ENCODE results near the gene RIMS1.
"Not testable (repeated sequence)": the region's sequence is repeated elsewhere in the genome, so short reads cannot be mapped to it uniquely, and the experiment has no call there.

Gene RIMS1

DNA sequence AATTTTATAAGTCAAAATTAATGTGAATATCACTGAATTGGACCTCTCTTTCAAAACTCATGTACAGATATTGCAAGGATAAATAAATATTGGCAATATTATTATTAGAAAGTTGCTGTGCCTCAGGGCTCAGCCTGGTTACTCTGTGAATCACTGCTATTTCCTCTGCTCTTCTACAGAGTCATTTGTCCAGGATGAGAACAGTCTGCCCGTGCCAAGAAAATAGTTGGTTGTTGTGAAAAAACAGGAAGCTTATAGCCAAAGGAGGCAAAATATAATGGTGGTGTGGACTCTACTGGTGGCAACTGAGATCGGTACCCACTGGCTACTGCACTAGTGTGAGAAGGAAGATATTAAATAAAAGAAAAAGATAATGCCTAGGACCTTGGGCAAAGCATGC is 93.6 kb downstream of the RIMS1 start:
- no peak for DNase-seq

DNA sequence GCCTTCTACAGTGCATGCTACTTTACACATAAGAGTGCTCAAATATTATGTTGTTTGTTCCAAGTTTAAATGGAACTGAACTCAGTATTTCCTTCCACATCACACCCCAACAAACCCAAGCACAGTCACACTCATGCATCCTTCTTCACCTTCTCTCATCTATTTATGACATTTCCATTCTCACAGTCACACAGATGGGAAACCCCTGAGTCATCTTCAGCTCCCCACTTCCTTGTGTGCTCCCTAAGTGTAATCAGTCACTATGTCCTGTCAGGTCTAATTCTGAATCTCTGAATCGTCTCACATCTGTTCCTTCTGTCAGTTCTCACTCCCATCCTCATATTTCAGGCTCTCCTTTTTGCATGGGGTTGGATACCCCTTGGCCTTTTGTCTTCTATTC is 96.0 kb downstream of the RIMS1 start:
- DNase-seq: no peak

DNA sequence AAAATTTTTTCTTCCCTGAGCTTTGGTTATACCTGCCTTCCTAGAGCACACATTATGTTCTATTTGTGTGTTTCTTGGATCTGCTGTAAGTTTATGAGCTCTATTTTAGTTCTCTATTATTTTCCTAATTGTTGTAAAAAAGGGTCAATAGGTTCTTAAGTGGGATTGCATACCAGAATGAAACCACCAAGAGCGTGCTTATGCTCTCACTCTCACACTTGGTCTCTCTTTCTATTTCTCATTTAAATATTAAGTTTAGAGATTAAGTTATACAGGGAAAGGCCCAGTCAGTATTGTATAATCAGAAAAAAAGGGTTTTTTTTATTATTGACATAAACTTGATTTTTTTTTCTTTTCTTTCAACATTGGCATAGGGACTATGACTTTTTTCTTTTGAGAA is 96.8 kb downstream of the RIMS1 start:
- DNase-seq: no peak

DNA sequence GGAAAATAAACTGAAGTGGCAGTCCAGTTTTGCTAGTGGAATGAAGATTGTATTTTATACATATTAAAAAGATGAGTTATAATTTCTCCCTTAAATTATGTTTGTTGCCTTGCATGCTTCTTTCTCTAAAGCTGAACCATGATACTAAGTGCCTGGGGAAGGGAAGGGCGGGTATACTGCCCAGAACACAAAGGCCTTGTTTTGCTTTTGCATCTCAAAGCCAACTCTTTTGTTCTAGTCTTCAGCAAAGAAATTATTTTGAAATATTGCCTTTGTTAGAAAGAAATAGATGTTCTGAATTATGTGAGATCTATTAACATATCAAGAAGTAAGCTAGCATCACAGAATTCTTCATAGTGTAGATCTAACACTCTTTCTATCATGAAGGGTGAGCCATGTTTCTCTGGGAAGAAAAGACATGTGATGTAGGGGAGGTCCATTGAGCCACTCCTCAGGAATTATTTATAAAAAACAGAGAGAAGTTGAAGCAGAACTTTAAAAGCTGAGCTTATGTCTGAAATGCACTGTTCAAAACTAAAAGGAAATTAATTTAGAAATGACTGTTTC is 108.4 kb downstream of the RIMS1 start:
- DNase-seq: no peak

DNA sequence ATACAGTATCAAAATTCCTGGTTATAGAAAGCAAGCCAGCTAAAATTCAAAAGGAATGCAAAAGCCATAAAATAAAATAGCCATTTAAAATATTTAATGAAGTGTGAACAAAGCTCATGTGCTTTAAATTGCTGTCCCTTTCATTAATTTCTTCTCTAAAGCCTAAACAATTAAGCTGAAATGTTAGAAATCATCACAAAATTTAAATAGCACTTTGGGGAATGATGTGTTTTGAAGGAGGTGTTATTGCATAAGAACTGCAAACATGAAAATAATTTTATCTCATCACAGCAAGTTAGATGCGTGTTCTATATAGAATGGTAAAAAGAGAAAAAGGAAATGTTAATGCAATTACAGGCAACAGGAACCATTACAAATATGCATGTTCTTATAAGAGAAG is 111.0 kb downstream of the RIMS1 start:
- no peak for DNase-seq

DNA sequence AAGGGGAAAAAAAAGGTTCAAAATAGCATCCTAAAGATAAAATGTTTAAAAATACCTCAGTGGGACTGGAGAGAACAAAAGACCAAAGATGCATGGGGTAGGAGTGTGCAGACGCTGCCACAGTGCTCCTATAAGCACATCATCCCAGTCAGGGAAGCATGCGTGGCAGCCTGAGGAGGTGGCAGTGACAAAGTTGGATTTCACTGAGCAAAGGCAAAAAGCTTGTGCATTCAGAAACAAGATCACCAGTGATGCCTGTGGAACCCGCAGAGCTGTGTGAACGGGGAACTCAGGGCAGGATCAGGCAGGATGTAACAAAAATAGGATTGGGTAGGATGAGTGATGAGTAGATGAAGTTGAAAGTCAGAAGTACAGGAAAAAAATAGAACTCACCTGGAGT is 116.1 kb downstream of the RIMS1 start:
- no peak for DNase-seq

DNA sequence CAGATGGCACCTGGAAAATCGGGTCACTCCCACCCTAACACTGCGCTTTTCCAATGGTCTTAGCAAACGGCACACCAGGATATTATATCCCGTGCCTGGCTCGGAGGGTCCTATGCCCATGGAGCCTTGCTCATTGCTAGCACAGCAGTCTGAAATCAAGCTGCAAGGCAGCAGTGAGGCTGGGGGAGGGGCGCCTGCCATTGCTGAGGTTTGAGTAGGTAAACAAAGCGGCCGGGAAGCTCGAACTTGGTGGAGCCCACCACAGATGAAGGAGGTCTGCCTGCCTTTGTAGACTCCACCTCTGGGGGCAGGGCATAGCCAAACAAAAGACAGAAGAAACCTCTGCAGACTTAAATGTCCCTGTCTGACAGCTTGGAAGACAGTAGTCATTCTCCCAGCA is 120.2 kb downstream of the RIMS1 start:
- DNase-seq: not testable (repeated sequence)

DNA sequence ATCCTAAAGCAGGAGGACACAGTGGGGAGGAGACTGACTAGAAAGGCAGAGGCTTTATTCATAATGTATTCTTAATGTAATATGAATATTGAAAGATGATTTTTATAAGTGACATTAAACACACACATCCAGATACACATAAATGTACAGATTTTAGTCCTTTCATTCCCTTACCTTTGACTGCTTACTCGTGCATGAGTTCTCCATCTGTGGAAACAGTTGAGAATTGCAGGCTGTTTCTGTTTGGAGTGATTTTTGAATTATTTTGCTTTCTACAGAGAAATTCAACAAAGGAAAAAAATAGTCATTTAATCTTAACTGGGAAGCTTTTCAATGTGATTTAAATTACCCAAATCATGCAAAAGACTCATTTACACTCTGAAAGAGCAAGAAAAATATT is 136.5 kb downstream of the RIMS1 start:
- no peak for DNase-seq

DNA sequence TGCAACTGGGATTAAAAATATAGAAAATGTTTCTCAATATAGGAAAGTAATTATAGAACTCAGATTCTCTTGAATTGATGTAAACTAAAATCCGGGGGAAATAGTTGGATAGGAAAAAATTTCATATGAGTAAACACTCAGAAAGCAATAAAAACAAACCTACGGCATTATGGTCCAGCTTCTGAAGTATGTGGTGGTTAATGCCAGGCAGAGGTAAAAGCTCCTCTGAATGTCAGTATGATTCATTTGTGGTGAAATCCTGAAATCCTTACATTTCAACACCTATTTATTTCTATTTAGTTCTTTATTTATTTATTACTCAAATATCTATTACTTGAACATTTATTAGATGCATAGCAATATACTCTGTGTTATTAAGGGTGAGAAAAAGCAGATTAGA is 145.1 kb downstream of the RIMS1 start:
- DNase-seq: no peak

DNA sequence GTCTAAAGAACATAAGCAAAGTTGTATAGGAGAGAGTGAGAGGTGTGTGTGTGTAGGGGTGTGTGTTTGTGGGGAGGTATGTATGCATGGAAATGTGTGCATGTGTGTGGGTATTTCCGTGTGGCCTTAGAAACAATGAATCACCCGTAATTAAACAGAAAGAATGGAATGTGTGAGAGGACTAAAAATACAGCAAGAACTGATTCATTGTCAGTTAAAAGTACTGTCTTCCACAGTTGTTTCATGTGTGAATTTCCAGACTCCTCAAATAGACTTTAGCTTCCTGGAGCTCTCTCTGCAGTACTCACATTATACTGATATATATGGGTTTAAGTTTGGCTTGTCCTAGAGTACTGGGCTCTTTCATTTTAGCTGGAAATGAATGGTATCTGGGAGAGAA is 145.7 kb downstream of the RIMS1 start:
- DNase-seq: no peak

DNA sequence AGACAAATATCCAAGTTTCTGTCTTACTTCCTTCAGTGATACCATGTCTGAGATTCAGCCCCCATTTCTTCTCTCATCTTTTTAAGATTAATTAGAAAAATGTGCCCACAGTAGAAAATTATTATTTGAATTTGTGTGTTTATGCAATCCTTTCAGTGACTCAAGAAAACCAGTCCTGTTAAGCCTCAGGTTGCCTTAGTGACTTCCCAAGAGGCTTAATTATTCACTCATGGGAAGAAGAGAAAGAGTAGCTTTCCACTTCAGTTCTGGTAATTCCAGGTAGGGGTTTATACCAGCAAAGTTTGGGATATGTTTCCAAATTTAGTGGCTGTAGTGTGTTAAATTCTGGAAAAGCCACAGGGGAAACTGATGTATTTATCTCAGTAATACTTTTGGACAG is 149.1 kb downstream of the RIMS1 start:
- DNase-seq: no peak

DNA sequence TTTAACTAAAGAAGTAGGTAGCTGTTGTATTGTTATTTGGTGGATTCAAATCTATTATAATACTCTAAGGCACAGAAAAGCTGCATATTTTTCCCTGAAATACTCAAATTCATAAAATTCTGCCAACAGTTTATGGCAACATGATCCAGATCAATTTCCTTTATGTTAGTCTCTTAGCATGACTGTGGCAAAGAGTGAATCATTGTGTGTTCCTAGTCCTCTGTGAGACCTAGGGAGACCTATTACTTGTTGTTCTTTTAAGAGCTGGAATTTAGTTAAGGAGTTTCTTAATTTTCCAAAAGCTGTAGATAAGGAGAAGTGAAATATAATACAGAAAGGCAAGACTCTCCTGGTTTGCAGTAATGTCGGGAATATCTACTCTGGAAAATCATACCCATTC is 149.6 kb downstream of the RIMS1 start:
- DNase-seq: no peak

DNA sequence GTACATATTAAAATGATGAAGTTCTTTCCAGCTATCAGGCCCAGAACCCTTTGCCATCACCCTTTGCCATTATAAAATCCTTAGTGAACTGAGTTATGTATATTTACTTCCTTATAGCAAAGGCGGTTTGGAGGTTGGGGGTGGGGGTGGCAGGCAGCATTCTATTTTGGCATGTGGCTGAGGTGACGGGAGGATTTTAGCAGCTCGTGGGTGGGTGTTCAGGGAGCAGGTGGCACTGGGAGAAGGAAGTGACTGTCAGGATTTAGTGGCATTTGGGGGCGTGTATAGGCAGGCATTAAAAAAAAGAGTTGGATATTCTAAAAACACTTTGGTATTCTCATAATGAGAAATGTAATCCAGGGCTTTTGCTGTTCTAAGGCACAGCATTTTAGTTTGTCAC is 150.7 kb downstream of the RIMS1 start:
- no peak for DNase-seq

DNA sequence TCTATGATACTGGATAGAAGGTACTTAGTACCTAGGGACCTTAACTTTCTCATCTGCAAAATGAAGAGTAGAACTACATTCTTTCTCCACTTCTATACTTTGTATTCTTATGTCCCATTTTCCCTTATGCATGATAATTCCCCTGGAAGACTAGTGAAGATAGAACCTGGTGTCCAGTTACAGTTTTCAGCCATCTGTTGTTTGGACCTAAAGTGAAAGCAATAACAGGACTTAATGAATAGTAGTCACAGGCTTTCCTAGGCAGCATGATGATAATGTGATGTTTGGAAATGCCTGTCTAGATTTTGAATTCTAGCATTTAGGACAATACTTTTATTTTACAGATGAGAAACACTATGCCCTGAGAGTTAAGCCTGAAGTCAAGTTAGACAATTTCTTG is 153.8 kb downstream of the RIMS1 start:
- no peak for DNase-seq

DNA sequence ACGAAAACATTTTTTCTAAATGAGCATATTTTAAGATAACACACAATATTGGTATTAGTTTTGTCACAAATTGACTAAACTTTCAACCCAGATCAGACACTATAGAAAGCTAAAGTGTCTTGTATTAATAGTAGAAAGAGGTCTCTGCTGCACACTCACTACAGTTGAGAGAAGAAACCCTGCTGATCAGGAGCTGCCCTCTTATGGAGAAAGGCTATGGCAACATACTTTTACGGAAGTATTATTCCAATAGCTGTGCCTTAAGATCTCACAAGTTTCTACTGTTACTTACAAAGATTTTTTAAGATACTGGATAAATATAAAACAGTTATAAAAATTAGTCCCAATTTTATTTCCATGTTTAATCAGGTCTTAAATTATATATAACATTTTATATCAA is 155.7 kb downstream of the RIMS1 start:
- no peak for DNase-seq

DNA sequence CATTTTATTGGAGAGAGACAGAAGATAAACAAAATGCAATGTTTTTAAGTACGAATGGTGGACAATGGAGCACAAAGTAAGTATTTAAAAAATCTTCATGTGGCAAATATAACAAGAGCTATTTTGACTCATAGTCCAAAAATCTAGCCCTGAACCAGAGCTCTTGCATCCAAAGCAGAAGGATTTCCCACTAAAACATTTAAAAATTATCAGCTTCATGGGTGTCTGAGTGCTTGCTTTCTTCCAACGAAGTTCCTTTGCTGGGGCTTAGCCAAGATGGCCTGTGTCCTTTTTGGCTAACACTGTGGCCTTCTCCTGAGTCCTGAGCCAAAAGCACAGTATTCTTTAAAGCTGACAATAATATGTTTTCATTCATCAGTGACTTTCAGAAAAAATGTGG is 161.7 kb downstream of the RIMS1 start:
- DNase-seq: no peak

DNA sequence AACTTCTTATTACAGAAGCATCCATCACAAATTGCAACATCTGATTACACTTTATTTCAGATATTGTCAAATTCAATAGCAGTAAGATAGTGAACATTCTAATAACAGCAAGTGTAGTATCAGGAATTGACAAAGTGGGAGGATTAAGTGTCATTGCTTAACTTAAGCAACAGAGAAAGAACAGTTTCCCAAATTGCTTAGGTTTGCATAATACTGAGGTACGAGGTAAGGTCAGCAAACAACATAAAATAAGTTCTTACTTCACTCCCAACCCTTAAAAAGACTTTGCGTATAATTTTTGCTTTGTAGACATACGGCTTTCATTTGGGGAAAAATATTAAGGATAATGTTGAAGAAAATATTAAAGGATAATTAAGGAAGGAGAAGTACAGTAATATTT is 163.0 kb downstream of the RIMS1 start:
- DNase-seq: no peak

DNA sequence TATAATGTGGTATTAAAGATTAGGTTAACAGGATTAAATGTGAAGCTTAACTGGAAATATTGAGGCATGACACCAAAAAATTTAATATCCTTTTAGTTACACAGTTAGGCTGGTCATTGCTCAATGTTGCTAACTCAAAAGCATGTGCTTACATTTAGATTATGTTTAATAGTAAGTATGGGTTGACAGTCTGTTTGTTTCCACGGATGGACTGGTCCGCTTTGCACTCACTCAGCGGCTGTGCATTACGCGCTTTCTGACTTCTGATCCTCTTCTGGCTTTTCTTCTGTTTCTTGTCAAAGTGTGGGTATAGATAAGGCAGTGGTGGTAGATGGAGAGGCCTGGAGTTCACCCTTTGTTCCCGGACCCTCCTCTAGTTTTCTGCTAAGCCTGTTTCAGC is 174.9 kb downstream of the RIMS1 start:
- DNase-seq: no peak

DNA sequence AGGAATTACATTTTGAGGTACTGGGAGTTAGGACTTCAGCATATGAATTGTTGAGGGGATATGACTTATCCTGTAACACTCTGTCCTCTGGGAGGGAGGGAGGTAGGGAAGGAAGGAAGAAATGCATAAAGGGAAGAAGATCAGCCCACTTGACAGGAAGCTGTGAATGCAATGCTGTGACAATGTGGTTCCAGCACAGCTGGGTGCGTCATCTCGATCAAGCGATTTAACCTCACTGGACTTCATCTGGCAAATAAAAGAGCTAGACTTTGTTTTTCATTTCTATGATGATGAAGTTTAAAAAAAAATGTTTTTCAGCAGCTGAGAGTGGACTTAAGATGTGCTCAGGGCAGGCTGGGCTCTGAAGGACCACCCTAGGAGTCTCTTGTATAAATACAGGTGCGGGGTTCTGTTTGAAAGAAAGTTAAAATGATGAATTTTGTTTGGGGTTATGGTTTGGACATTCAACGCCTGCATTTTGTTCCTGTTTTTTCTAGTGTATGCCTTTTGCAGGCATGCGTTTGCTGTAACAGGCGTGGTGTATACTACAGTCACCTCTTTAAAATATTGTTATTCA is 178.1 kb downstream of the RIMS1 start:
- no peak for DNase-seq

DNA sequence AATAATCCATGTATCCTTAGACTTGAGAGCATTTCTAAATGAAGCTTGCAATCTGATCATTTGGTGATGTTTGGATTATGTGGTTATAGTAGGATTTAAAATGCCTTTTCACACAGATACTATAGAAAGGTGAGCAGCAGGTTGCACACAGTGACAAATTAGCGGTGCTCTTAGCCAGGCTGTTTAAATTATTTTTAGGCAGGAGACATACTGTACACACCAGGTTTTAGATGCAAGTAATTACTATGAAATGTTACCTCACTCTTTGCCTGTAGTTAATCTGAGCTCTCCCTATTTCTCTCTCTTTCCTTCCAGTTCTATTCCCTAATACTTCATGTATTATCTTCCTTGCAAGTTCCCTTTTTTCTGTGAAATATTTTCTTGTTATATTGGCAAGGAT is 191.7 kb downstream of the RIMS1 start:
- no peak for DNase-seq

DNA sequence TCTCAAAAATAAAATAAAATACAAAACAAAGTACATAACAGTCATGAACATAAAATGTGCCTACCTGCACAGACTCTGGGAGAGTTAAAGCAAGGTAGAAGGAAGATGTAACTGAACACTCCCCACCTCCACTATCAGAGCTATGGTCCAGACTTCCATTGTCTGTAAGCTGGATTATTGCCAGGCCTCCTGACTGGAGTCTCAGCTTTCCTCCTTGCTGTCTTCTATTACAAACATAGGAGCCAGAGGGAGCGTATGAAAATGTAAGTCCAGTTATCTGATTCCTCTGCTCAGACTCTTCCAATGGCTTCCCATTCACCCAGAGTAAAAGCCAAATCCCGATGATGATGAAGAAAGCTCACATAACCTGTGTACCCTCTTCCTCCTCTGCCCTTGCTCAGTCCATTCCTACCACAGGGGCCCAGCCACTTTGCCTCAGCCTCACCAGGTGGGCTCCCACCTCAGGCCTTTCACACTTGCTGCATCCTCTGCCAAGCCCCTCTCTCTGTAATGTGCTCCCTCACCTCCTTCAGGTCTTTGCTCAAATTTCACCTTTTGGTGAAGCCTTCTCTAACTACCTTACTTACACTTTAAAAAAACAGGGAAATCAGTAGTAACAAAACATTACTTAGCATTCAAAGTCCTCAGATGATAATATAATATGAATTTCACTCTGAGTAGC is 194.1 kb downstream of the RIMS1 start:
- no peak for DNase-seq

DNA sequence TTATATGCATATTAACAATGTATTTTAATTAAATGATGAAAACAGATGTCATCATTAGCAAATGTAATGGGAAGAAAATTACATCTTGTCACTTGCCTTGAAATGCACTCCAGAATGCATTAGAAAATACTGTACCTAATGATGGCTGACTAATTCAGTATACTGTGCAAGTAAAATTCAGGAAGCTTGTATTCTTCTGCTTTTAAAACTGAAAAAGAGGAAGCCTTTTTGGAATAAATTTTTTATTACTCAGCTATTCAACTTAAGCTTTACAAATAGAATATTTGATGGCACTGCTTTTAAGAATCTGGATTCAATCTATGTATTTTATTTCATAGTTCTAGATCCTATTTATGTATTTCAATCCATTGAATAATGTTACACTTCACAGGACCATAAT is 195.5 kb downstream of the RIMS1 start:
- DNase-seq: no peak

DNA sequence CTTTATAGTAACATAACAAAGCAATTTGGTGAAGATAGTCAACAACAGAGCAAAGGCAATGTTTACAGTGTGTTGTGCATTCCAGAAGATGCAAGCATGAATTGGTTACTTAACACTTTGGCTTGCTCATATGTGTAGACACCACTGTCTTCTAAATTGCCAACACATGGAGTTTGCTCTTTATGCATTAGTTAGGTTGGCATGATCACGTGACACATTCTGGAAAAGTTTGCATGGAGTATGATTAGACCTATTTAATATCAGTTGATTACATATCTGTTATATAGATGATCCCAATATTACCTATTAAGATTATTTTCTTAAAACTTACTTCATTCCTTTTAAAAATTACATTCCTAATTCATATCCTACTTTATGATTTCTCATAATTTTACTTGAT is 197.6 kb downstream of the RIMS1 start:
- DNase-seq: no peak

DNA sequence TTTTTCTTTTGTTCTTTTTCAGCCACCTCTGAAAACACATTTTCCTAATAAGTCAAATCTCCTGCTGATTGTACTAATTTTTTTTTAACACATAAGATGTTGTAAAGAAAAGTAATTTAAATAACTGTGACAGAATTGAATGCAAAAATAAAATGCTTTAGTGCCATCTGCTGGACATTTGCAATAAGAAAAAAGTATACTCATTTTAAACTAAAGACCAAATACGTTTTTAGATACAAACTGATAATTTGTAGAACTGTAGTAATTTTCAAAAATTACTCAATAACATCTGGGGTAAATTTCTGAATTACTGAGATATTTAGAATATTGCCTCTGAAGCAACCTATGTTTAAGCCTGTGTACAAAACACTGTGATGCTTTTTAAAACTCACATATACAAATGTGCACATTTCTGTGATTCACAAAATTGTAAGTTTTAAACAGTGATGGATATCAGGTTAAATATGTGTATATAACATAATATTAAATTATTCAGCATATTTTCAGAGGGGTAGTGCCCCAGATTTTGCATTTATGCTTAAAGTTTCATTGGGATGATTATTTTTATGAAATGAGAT is 198.7 kb downstream of the RIMS1 start:
- DNase-seq: no peak

DNA sequence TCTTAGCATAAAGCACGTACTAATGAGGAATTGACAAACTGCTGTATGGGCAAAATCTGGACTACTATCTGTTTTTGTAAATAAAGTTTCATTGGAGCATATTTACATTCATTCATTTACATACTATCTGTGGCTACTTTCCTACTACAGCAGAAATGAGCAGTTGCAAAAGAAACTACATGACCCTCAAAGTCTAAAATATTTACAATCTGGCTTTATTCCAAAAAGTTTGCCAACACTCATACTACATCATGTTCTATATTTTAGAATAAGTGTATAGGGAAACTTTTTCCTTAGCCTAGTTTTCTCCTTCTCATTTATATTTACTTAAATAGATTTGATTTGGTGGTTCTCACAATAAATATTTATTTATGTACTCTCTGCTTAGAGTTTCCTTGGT is 208.2 kb downstream of the RIMS1 start:
- no peak for DNase-seq

All from GDM1 (cell line).